Pancreas (tissue), 10 donors: ENCODE data around the gene ANO1. TPM values are rescaled to one million over a fixed set of nuclear protein-coding genes. Genes with fewer than 3 reads are reported as not detected.

Experiments used
- ATAC-seq, 4 donors: fragments of 200-7000 bp; cut with Tn5 transposase; one replicate each; pipeline versions ENCODE4 v1.8.0 to v1.9.1; 2020; ENCODE audit warnings: mild to moderate bottlenecking in 4 of 4, moderate library complexity in 4 of 4
- DNase-seq, 6 donors: peaks; one replicate each; pipeline ENCODE4 v3.0.0-alpha.2; 2020
- FAIRE-seq: peaks from 2 replicates; lab custom pipeline; 2012; peaks lifted over from hg19 to GRCh38; lab: Jason Lieb, UNC
- H3K27ac ChIP-seq, 4 donors: fragments of 200-600 bp; sonication (generic); 1 replicate in 3 of 4; 2 replicates in 1 of 4; pipeline versions ENCODE4 v1.5.0 to v1.8.0; 2020
- H3K27me3 ChIP-seq, 4 donors: fragments of 200-600 bp; one replicate each; pipeline ENCODE4 v1.8.0; 2021
- H3K36me3 ChIP-seq, 3 donors: fragments of 200-600 bp; sonication (generic) in 1 of 3; one replicate each; pipeline versions ENCODE4 v1.5.0 to v1.8.0; 2020 to 2021
- H3K4me1 ChIP-seq, 3 donors: fragments of 200-600 bp; one replicate each; pipeline ENCODE4 v1.8.0; 2021
- H3K4me3 ChIP-seq, 4 donors: fragments of 200-600 bp; sonication (generic) in 2 of 4; one replicate each; pipeline versions ENCODE4 v1.5.0 to v1.8.0; 2020 to 2021
- H3K9me3 ChIP-seq, 4 donors: fragments of 200-600 bp; one replicate each; pipeline ENCODE4 v1.8.0; 2021
- WGBS, 2 donors: extraction: QIAGEN DNeasy Blood & Tissue Kit; methylation state at CpG; one replicate each; pipeline ENCODE4 v1.1.7; 2013; 5-methylcytosine and 5-hydroxymethylcytosine counted together
- intact Hi-C, 3 donors: fragments of 100-400 bp; cut with DNase I; formaldehyde crosslinking; loops; one replicate each; pipeline versions ENCODE4 v1.11.1 to v1.14.2; 2022
- polyA plus RNA-seq, 2 donors: library from polyadenylated mRNA; stranded (reverse); fragments of 200-250 nt; gene quantifications; one replicate each; pipeline ENCODE4 v1.2.3, GENCODE V29; 2013
- total RNA-seq, 6 donors: library from RNA; stranded (reverse); fragmentation: NEBNext Ultra II Directional in 4 of 6; extraction: Animal tissue kit (Norgen Biotek cat#: 25700) in 4 of 6; gene quantifications; one replicate each; pipeline versions ENCODE4 v1.2.1 to v1.2.4, GENCODE V29; 2021 to 2023
- TF ChIP-seq, protein P1 (sequence below), 4 donors: fragments of 200-600 bp; sonication (generic) in 3 of 4; IDR thresholded peaks; one replicate each; pipeline versions ENCODE4 v1.5.0 to v1.8.0; 2021; ENCODE audit warnings: antibody characterized with exemption in 4 of 4
- donor health status: healthy with polysubstance abuse.
- donor health status: DM: no; HTN: no; CAD: no; lungs with moderate emphysema.
- donor health status: DM: no; HTN: no; CAD: no.
- donor health status: control.
- donor health status: control.
- donor health status: Bipolar disorder and iron deficiency.
- donor health status: DM: yes; HTN: yes; CAD: no.
- donor health status: DM: no; HTN: no; CAD: no.
- donor health status: DM: no; HTN: no; CAD: no.
- donor health status: DM: yes; HTN: yes; CAD: no.

The ANO1 gene
- total and polyA plus RNA-seq, 8 donors: 1.5 to 12.4 (median 5.1) TPM

DNA sequence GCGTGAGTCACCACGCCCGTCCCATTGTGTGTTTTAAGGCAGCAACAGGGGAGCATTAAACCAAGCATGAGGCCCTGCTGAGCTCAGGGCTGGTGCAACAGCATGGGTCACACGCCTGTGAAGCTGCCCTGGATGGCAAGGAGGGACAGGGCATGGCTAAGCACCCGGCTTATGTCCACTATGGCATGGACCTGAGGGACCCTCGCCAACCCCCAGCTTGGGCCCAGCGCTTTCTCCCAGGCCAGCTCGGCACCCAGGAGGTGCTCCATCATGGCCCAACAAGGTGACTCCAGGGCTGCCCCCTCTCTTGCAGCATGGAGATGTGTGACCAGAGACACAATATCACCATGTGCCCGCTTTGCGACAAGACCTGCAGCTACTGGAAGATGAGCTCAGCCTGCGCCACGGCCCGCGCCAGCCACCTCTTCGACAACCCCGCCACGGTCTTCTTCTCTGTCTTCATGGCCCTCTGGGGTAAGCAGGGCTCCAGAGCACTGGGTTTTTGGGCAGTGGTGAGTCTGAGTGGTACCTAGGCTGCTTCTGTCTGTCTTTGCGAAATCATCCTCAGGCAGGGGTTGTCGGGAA lies 53.6 kb downstream of the ANO1 start:
- intact Hi-C loops: no loop called here
- Histone ChIP-seq H3K27me3 (no peaks in the 10 kb centered on the region), H3K9me3 (no peaks in the 10 kb centered on the region), H3K36me3 (no peaks in the 10 kb centered on the region), H3K4me1 (no peaks in the 10 kb centered on the region), H3K27ac (no peak overlapping the region), H3K4me3 (no peak overlapping the region)
- TF ChIP-seq, protein P1, sequence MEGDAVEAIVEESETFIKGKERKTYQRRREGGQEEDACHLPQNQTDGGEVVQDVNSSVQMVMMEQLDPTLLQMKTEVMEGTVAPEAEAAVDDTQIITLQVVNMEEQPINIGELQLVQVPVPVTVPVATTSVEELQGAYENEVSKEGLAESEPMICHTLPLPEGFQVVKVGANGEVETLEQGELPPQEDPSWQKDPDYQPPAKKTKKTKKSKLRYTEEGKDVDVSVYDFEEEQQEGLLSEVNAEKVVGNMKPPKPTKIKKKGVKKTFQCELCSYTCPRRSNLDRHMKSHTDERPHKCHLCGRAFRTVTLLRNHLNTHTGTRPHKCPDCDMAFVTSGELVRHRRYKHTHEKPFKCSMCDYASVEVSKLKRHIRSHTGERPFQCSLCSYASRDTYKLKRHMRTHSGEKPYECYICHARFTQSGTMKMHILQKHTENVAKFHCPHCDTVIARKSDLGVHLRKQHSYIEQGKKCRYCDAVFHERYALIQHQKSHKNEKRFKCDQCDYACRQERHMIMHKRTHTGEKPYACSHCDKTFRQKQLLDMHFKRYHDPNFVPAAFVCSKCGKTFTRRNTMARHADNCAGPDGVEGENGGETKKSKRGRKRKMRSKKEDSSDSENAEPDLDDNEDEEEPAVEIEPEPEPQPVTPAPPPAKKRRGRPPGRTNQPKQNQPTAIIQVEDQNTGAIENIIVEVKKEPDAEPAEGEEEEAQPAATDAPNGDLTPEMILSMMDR (IDR thresholded peaks at IDR 0.05): no peak
- 75 to 88% methylated on average over 19 of the region's 19 CpGs for WGBS, 2 donors
- ATAC-seq (no peak), DNase-seq (peak in 1 of 6 donors; percentile 52), FAIRE-seq (no peak)

DNA sequence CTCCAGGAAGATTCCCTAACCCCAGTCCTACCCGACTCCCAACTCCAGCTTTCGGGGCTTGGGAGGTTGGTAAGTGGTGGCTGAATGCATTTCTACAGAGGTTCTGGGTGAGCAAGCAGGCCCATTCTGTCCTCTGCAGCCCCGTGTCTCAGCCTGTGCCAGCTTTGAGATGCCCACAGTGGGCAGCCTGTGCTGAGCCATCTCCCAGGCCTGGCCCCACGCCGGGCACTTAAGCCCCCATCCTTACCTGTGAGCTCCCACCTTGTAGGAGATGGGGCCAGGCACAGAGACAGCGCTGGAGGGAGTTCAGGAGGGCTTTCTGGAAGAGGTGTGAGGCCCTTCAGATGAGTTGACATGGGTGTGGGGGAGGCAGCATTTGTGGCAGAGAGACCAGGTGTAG lies 54.5 kb downstream of the ANO1 start:
- H3K4me1 ChIP-seq: no peaks in the 10 kb centered on the region
- TF ChIP-seq, protein P1 (IDR thresholded peaks at IDR 0.05): no peak
- DNase-seq: peak in 1 of 6 donors; percentile 33
- 61 to 78% methylated on average over 6 of the region's 6 CpGs for WGBS, 2 donors
- no peak for FAIRE-seq
- H3K4me3 ChIP-seq: no peak overlapping the region
- H3K27ac ChIP-seq: no peak overlapping the region
- H3K36me3 ChIP-seq: no peaks in the 10 kb centered on the region
- H3K9me3 ChIP-seq: no peaks in the 10 kb centered on the region
- intact Hi-C loops: no loop called here
- no peak for ATAC-seq
- H3K27me3 ChIP-seq: no peaks in the 10 kb centered on the region

DNA sequence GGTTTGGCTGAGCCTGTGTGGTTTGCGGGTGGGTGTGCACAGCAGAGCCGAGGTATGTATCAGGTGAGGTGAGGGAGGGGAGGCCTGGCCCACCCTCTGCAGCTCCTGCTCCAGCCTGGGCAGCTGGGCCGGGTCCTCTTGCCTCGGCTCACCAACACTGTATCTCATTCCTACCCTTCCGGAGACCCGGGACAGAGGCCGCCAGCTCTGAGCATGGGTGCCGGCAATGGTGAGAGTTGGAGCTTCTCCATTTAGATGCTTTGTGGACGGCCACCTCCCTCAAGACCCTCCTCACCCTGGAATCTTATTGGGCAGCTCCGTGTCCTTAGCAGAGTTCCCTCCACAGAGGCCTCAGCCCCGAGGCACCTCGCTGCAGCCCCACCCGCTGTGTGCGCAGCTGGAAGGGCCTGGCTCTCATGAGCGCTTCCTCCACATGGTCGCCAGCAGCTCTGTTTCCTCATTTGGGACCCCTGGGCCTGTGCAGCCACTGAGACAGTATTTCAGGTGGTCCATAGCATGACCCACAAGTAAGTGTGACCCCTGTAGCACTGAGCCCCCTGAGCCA lies 55.7 kb downstream of the ANO1 start:
- TF ChIP-seq, protein P1 (IDR thresholded peaks at IDR 0.05): no peak
- FAIRE-seq: no peak
- WGBS, 2 donors: 73 to 80% methylated on average over 16 of the region's 16 CpGs

DNA sequence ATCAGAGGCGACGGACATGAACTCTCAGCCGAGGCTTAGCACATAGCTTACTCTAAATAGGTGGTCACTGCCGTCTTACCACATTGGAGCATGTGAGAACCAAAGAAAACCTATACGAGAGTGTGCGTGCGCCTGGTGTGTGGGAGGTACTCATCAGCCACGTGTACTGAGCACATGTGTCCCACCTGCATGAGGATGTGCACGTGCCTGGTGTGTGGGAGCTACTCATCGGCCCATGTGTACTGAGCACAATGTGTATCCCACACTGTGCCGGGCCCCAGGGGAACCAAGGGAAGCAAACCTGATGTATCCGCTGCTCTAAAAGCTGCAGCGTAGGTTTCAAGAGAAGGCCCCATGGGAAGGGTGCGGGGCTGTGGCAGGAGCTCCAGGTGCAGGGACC lies 56.4 kb downstream of the ANO1 start:
- no peaks in the 10 kb centered on the region for H3K36me3 ChIP-seq
- ATAC-seq (no peak), DNase-seq (peak in 1 of 6 donors; percentile 20), FAIRE-seq (no peak)
- no peak overlapping the region for H3K27ac ChIP-seq
- TF ChIP-seq, protein P1 (IDR thresholded peaks at IDR 0.05): no peak
- no peaks in the 10 kb centered on the region for H3K27me3 ChIP-seq
- 73 to 81% methylated on average over 14 of the region's 14 CpGs for WGBS, 2 donors
- intact Hi-C loops: no loop called here
- H3K4me1 ChIP-seq: no peaks in the 10 kb centered on the region
- H3K4me3 ChIP-seq: no peak overlapping the region
- no peaks in the 10 kb centered on the region for H3K9me3 ChIP-seq

More for the DNA sequence above, 55.7 kb downstream of the ANO1 start:
- H3K36me3 ChIP-seq: no peaks in the 10 kb centered on the region
- H3K9me3 ChIP-seq: no peaks in the 10 kb centered on the region
- ATAC-seq (no peak), DNase-seq (peak in 1 of 6 donors; percentile 33)
- H3K4me1 ChIP-seq: no peaks in the 10 kb centered on the region
- H3K27ac ChIP-seq: no peak overlapping the region
- H3K4me3 ChIP-seq: no peak overlapping the region
- H3K27me3 ChIP-seq: no peaks in the 10 kb centered on the region
- intact Hi-C loops: no loop called here

DNA sequence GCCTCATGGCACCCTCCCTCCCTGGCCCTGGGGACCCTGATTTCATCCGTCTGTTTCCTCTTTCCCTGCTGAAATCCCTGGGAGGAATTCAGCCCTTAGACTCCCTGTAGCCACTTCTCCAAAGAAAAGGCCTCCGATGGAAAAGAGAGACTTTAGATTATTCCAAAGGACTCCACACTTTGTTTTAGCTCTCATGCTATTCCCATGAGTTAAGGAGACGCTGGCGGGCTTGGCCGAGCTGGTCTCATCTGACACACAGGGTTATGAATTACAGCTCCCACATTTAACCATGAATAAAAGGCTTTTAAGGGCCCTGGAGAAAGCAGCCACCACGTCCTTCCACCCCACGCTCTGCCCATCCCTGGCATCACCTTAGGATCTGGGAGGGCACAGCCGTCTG lies 57.0 kb downstream of the ANO1 start:
- DNase-seq: peak in 1 of 6 donors; percentile 9
- no peak overlapping the region for H3K27ac ChIP-seq
- no peak overlapping the region for H3K4me3 ChIP-seq
- H3K9me3 ChIP-seq: no peaks in the 10 kb centered on the region
- TF ChIP-seq, protein P1 (IDR thresholded peaks at IDR 0.05): no peak
- no peaks in the 10 kb centered on the region for H3K36me3 ChIP-seq
- ATAC-seq: no peak
- no peaks in the 10 kb centered on the region for H3K27me3 ChIP-seq
- H3K4me1 ChIP-seq: no peaks in the 10 kb centered on the region
- FAIRE-seq: no peak
- 53 to 67% methylated on average over 8 of the region's 8 CpGs for WGBS, 2 donors
- intact Hi-C loops: no loop called here
